BLaER1 treated with 17β-estradiol and CSF1 and Interleukin-3, amounts not matched to agents 10 nM and 100 nM (cell line): ENCODE measurements around the gene C2CD2.
A peak's percentile ranks its signal among the peaks of the same experiment; 100 is the strongest.

ENCODE experiments used
- H3K27ac ChIP-seq, 11 experiments: shearing (Covaris generic); formaldehyde crosslinking; 2 replicates each; pipeline ENCODE4 v1.8.1; 2022
- H3K27me3 ChIP-seq, 11 experiments: shearing (Covaris generic); formaldehyde crosslinking; 2 replicates each; pipeline ENCODE4 v1.8.1; 2022
- H3K36me3 ChIP-seq, 11 experiments: shearing (Covaris generic); formaldehyde crosslinking; 2 replicates each; pipeline ENCODE4 v1.8.1; 2022
- H3K4me1 ChIP-seq, 10 experiments: shearing (Covaris generic); formaldehyde crosslinking; 2 replicates each; pipeline ENCODE4 v1.8.1; 2022
- H3K4me2 ChIP-seq, 11 experiments: shearing (Covaris generic); formaldehyde crosslinking; 2 replicates each; pipeline ENCODE4 v1.8.1; 2022
- H3K4me3 ChIP-seq, 10 experiments: shearing (Covaris generic); formaldehyde crosslinking; 2 replicates each; pipeline ENCODE4 v1.8.1; 2022
- H3K9ac ChIP-seq, 11 experiments: shearing (Covaris generic); formaldehyde crosslinking; 2 replicates each; pipeline ENCODE4 v1.8.1; 2022
- H3K9me3 ChIP-seq, 11 experiments: shearing (Covaris generic); formaldehyde crosslinking; replicated peaks in 1 of 11; 2 replicates each; pipeline ENCODE4 v1.8.1; 2022
- H4K20me1 ChIP-seq, 11 experiments: shearing (Covaris generic); formaldehyde crosslinking; 2 replicates each; pipeline ENCODE4 v1.8.1; 2022
- Cebpa-rat ChIP-seq, 11 experiments: shearing (Covaris generic); IDR thresholded peaks; 2 replicates each; pipeline ENCODE4 v1.8.1; 2022

Gene C2CD2

DNA sequence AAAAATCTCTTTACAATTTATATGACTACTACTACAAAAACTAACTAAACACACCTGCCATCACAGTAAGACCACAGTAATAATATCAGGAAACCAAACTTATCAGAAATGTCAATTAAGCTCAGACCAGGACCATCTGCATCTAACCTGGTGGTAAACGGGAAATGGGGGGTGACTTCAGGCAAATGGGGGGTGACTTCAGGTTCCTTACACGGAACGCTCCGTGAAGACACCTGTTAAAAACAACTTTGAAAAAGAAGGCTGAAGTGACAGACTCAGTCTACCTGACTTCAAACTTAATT, 90.4 kb downstream of the C2CD2 start:
- H3K36me3 ChIP-seq = peaks cover 13 to 19% (median 16%) of the 10 kb centered on the region in 11 experiments; a peak in 21 of 22 replicates
- no peaks in the 10 kb centered on the region for H3K9me3 ChIP-seq
- no peaks in the 10 kb centered on the region for H3K27me3 ChIP-seq
- no peak overlapping the region for H3K4me3 ChIP-seq
- no peak for TF ChIP-seq Cebpa-rat (IDR thresholded peaks at IDR 0.05)
- H3K27ac ChIP-seq = no peak overlapping the region
- peaks cover 0 to 70% (median 27%) of the 10 kb centered on the region in 11 experiments; a peak in 16 of 22 replicates for H4K20me1 ChIP-seq
- peaks cover 30 to 76% (median 69%) of the 10 kb centered on the region in 10 experiments for H3K4me1 ChIP-seq
- no peak overlapping the region for H3K9ac ChIP-seq
- H3K4me2 ChIP-seq = peak overlapping the region; percentile 48 to 88 (median 68); a peak in 18 of 22 replicates

DNA sequence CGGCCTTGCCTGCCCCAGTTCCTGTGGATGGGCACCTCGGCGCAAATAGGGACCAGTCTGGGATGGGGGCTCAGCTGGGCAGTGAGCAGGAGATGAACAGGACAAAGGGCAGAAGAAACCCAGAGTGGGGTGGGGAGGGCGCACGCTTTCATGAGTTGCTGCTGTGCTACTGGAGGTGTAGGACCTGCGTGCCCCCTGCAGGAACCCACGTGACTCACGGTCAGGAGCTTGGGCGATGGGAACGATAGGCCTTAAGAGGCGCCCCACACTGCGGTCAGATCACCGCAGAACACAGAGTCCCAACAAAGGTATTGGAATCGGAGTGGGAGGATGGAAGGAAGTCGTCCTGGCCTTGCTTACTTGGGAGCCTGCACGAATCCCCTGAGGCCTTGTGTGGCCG, 91.8 kb downstream of the C2CD2 start:
- Histone ChIP-seq H3K36me3 (peaks cover 25 to 33% (median 30%) of the 10 kb centered on the region in 11 experiments), H3K27ac (peak overlapping the region in 1 of 11 experiments; percentile 15; a peak in 1 of 22 replicates), H3K9ac (peak overlapping the region in 4 of 11 experiments; percentile 1 to 46 (median 18); a peak in 4 of 22 replicates)

DNA sequence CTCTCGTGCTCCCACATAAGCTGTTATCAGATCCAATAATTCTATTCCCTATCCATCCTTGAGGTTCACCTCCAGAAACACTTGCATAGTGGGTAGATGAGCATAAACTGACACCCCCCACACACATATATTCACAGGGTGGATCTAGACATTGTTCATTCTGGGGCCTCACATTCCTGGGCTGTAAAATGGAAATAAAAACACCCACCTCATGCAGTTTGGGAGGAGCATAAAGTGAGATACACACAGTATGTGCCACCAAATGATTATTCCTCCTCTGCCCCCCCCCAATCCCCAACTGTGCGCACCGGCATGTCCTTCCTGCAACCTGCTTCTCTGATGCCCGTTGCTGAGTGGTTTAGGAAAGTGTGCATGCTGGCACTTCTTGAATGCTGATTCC, 92.6 kb downstream of the C2CD2 start:
- Histone ChIP-seq H3K36me3 (peaks cover 32 to 40% (median 37%) of the 10 kb centered on the region in 11 experiments), H3K4me2 (peak overlapping the region in 3 of 11 experiments; percentile 58 to 88 (median 68); a peak in 4 of 22 replicates), H3K27me3 (no peaks in the 10 kb centered on the region), H3K4me1 (peaks cover 26 to 67% (median 54%) of the 10 kb centered on the region in 10 experiments), H3K27ac (no peak overlapping the region), H3K9ac (no peak overlapping the region), H3K4me3 (no peak overlapping the region), H3K9me3 (peaks cover 6 to 16% (median 11%) of the 10 kb centered on the region in 11 experiments; a peak in 14 of 22 replicates), H4K20me1 (peaks cover 0 to 55% (median 15%) of the 10 kb centered on the region in 11 experiments; a peak in 13 of 22 replicates)
- TF ChIP-seq Cebpa-rat (IDR thresholded peaks at IDR 0.05) = no peak

More for the DNA sequence above, 91.8 kb downstream of the C2CD2 start:
- Histone ChIP-seq H3K4me2 (peak overlapping the region; percentile 48 to 88 (median 68)), H3K4me3 (no peak overlapping the region), H4K20me1 (peaks cover 0 to 62% (median 22%) of the 10 kb centered on the region in 11 experiments; a peak in 15 of 22 replicates), H3K9me3 (peaks cover 0 to 8% (median 4%) of the 10 kb centered on the region in 11 experiments; a peak in 12 of 22 replicates), H3K4me1 (peaks cover 26 to 74% (median 62%) of the 10 kb centered on the region in 10 experiments), H3K27me3 (no peaks in the 10 kb centered on the region)
- TF ChIP-seq Cebpa-rat (IDR thresholded peaks at IDR 0.05) = no peak

DNA sequence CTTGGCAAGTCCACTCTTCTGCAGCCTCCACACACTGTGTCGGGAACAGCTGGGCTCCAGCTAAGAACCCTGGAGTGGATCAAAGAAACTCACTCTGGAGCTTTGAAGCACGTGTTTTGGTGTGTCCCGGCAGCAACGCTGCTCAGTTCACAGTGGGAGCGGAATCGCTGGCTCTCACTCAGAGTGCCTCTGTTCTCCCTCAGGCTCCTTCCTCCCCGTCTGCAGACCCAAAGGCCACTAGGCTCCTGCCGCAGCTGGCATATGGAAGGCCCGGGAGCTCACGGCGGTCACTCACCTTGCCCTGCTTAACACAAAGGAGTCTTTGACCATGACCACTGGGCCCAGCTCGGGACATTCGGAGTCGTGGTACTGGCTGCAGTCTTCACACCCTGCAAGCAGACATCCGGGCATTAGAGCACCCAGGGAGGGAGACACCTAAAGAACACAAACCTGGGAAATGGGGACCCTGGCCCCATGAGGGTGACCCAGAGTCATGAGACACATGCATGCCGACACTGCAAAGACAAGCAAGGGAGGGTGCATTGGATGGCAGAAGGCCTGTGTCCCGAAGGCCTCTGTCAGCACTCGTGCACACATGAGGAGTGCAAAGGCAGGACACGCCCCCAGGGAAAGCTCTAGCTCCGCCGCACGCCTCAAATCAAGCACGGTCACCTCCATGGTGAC, 94.4 kb downstream of the C2CD2 start:
- H3K4me3 ChIP-seq = no peak overlapping the region
- TF ChIP-seq Cebpa-rat (IDR thresholded peaks at IDR 0.05) = no peak
- H3K9ac ChIP-seq = no peak overlapping the region
- no peaks in the 10 kb centered on the region for H3K27me3 ChIP-seq
- H3K9me3 ChIP-seq = peaks cover 6 to 16% (median 12%) of the 10 kb centered on the region in 11 experiments; a peak in 14 of 22 replicates
- H3K4me2 ChIP-seq = no peak overlapping the region
- no peak overlapping the region for H3K27ac ChIP-seq
- peaks cover 45 to 53% (median 50%) of the 10 kb centered on the region in 11 experiments for H3K36me3 ChIP-seq
- H4K20me1 ChIP-seq = peaks cover 0 to 43% (median 13%) of the 10 kb centered on the region in 11 experiments; a peak in 13 of 22 replicates
- H3K4me1 ChIP-seq = peaks cover 18 to 49% (median 37%) of the 10 kb centered on the region in 10 experiments

DNA sequence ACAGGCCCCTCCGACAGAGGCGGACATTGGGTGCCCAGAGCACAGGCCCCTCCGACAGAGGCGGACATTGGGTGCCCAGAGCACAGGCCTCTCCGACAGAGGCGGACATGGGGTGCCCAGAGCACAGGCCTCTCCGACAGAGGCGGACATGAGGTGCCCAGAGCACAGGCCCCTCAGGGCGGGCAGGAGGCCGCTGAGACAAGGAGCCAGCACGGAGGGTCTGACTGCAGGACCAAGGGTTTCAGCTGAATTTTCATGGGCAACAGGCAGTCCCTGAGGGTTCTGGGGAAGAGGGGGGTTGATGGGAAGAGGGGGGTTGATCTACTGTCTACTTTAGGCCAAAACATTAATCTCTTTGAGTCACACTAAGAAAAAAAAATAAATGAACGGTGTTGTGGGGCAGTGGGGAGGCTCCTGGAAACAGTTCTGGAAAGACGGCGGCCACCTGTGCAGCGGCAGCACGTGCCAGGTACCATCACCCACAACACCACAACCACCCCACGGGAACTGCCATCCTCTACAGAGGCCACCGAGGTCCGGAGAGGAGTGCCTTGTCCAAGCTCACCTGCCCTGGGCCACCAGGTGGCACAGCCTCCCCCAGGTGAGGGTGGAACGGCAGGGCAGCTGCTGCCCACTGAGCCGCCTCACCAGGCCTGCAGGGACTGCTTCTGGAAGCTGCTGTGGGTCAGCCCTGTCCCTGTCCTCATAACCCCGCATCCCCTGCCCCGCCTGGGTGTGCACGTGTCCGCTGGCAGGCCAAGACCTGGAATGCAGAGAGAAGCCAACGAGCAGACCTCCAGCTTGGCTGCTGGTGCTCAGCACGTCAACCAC, 95.1 kb downstream of the C2CD2 start:
- Histone ChIP-seq H3K4me1 (peaks cover 18 to 41% (median 30%) of the 10 kb centered on the region in 10 experiments), H3K9ac (no peak overlapping the region), H3K9me3 (peaks cover 6 to 16% (median 12%) of the 10 kb centered on the region in 11 experiments; a peak in 14 of 22 replicates), H3K36me3 (peaks cover 52 to 60% (median 58%) of the 10 kb centered on the region in 11 experiments), H3K4me3 (no peak overlapping the region), H3K4me2 (no peak overlapping the region; a peak in 1 of 22 replicates), H4K20me1 (peaks cover 0 to 39% (median 13%) of the 10 kb centered on the region in 11 experiments; a peak in 13 of 22 replicates), H3K27me3 (no peaks in the 10 kb centered on the region), H3K27ac (no peak overlapping the region)
- TF ChIP-seq Cebpa-rat (IDR thresholded peaks at IDR 0.05) = no peak

DNA sequence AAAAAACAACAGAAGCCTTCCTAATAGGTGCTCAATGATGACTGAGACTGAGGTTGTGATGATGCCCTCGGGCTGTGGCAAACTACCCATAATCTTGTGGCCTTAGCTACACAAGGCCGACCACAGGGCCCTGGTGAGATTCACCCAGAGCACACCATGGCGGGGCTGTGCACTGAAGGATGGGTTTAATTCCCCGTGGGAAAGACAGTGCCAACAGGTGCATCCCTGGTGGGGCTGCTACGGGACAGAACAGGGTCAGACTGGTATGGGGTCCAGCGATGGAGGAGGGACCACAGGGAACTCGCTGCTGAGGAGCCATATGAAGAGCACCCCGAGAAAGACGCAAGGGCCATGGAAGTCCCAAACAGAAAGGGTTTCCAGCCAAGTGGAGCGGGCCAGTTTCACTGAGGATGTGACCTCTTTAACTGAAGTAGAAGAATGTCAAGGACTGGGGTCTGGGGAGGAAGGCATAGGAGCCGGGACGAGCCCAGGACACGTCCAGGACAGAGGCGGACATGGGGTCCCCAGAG, 96.0 kb downstream of the C2CD2 start:
- Histone ChIP-seq H3K4me3 (no peak overlapping the region), H3K4me2 (peak overlapping the region in 4 of 11 experiments; percentile 33 to 49 (median 38); a peak in 6 of 22 replicates), H3K36me3 (peaks cover 57 to 68% (median 66%) of the 10 kb centered on the region in 11 experiments), H3K27me3 (no peaks in the 10 kb centered on the region), H4K20me1 (peaks cover 0 to 42% (median 13%) of the 10 kb centered on the region in 11 experiments; a peak in 13 of 22 replicates), H3K9ac (no peak overlapping the region), H3K4me1 (peaks cover 11 to 35% (median 22%) of the 10 kb centered on the region in 10 experiments), H3K9me3 (peaks cover 6 to 16% (median 12%) of the 10 kb centered on the region in 11 experiments; a peak in 14 of 22 replicates), H3K27ac (no peak overlapping the region)
- TF ChIP-seq Cebpa-rat (IDR thresholded peaks at IDR 0.05) = no peak

DNA sequence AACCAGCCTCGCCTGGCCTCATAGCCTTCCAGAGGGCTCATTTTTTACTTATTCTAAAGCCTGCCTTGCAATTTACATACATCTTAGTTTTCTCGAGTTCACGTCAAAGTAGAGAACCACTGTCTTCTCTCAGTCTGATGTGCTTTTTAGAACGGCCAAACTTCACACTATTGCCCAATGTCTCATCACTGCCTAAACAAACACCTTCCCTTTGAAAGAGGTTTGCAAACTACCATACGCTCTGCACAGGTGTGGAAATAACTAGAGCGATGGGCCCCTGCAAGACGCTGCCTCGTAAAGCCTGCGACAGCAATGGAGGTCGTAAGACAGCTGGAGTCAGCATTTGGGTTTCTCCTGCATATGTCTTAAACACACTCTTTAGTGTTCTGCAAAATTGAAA, 97.2 kb downstream of the C2CD2 start:
- H3K4me2 ChIP-seq = no peak overlapping the region
- no peak overlapping the region for H3K27ac ChIP-seq
- peaks cover 61 to 80% (median 76%) of the 10 kb centered on the region in 11 experiments for H3K36me3 ChIP-seq
- H3K9ac ChIP-seq = no peak overlapping the region
- H3K9me3 ChIP-seq = peaks cover 6 to 16% (median 12%) of the 10 kb centered on the region in 11 experiments; a peak in 14 of 22 replicates
- 0 out of 22 replicates have a peak, but pooled peaks of 1 of the 11 experiments have one; percentile 36 for TF ChIP-seq Cebpa-rat (IDR thresholded peaks at IDR 0.05)
- H3K4me3 ChIP-seq = no peak overlapping the region
- H3K4me1 ChIP-seq = peaks cover 0 to 35% (median 21%) of the 10 kb centered on the region in 10 experiments; a peak in 17 of 20 replicates
- peaks cover 0 to 40% (median 6%) of the 10 kb centered on the region in 11 experiments; a peak in 10 of 22 replicates for H4K20me1 ChIP-seq
- H3K27me3 ChIP-seq = no peaks in the 10 kb centered on the region

DNA sequence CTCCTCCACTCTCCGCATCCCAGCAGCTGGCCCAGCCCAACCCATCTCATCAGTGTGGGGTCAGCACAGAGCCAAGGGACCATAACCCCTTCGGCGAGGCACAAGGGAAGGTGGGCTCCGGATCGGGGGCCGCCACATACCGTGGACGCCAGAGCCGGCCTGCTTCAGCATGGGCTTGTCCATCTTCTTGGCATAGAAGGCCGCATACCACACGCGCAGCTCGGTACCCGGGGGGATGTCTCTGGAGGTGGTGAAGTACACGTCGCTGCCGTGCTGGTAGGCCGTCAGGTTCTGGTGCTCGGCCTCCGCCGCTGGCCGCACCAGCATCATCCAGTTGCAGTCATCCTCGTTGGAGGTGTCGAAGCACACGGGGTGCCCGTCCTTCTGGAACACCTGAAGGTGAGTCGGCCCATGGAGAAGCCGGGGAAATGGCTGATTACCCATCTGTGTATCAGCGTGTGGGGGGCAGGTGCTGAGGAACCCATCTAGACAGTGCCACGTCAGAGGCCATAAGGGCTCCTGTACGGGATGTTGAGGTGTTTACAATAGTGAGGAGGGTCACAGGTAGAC, 99.3 kb downstream of the C2CD2 start:
- peaks cover 59 to 88% (median 77%) of the 10 kb centered on the region in 11 experiments for H3K36me3 ChIP-seq
- H3K27ac ChIP-seq = no peak overlapping the region
- no peak overlapping the region for H3K4me2 ChIP-seq
- H3K27me3 ChIP-seq = no peaks in the 10 kb centered on the region
- H3K4me3 ChIP-seq = no peak overlapping the region
- peaks cover 0 to 41% (median 26%) of the 10 kb centered on the region in 10 experiments; a peak in 15 of 20 replicates for H3K4me1 ChIP-seq
- no peak overlapping the region for H3K9ac ChIP-seq
- peaks cover 6 to 16% (median 12%) of the 10 kb centered on the region in 11 experiments; a peak in 14 of 22 replicates for H3K9me3 ChIP-seq
- no peak for TF ChIP-seq Cebpa-rat (IDR thresholded peaks at IDR 0.05)
- peaks cover 0 to 26% (median 0%) of the 10 kb centered on the region in 11 experiments; a peak in 3 of 22 replicates for H4K20me1 ChIP-seq
